Spleen (tissue), 11 donors: Measurements from ENCODE around the gene NXPH4. TPM values are rescaled to one million over a fixed set of nuclear protein-coding genes. Genes with fewer than 3 reads are reported as not detected.

Experiments
- DNase-seq: peaks from one replicate; pipeline ENCODE4 v3.0.0-alpha.2; 2020
- H3K27ac ChIP-seq, 8 donors: fragments of 200-600 bp; sonication (generic) in 7 of 8; 1 replicate in 4 of 8; 2 replicates in 4 of 8; pipeline versions ENCODE4 v1.5.0 to v1.8.0; 2016 to 2021; ENCODE audit warnings: inconsistent platforms in 4 of 8, mild to moderate bottlenecking in 4 of 8, moderate library complexity in 1 of 8
- H3K27me3 ChIP-seq, 7 donors: fragments of 200-600 bp; sonication (generic) in 6 of 7; replicated peaks in 1 of 7; 1 replicate in 4 of 7; 2 replicates in 3 of 7; pipeline versions ENCODE4 v1.5.0 to v1.8.0; 2016 to 2021; ENCODE audit warnings: inconsistent platforms in 3 of 7, mild to moderate bottlenecking in 1 of 7
- H3K36me3 ChIP-seq, 6 donors: fragments of 200-600 bp; sonication (generic) in 5 of 6; 1 replicate in 4 of 6; 2 replicates in 2 of 6; pipeline versions ENCODE4 v1.5.0 to v1.8.0; 2016 to 2021; ENCODE audit warnings: inconsistent platforms in 2 of 6
- H3K4me1 ChIP-seq, 6 donors: fragments of 200-600 bp; sonication (generic) in 5 of 6; 1 replicate in 3 of 6; 2 replicates in 3 of 6; pipeline versions ENCODE4 v1.5.0 to v1.8.0; 2016 to 2021; ENCODE audit warnings: inconsistent platforms in 3 of 6
- H3K4me3 ChIP-seq, 8 donors: fragments of 200-600 bp; sonication (generic) in 7 of 8; 1 replicate in 4 of 8; 2 replicates in 4 of 8; pipeline versions ENCODE4 v1.5.0 to v1.8.0; 2016 to 2021; ENCODE audit warnings: inconsistent platforms in 4 of 8, mild to moderate bottlenecking in 4 of 8, moderate library complexity in 2 of 8
- H3K9me3 ChIP-seq, 8 donors: fragments of 200-600 bp; sonication (generic) in 7 of 8; 1 replicate in 4 of 8; 2 replicates in 4 of 8; pipeline versions ENCODE4 v1.5.0 to v1.8.0; 2016 to 2021; ENCODE audit warnings: inconsistent platforms in 4 of 8
- CTCF ChIP-seq, 11 experiments: fragments of 200-600 bp in 7 of 11; fragments of 450-650 bp in 4 of 11; sonication (generic) in 4 of 11; IDR thresholded peaks in 8 of 11; conservative IDR thresholded peaks in 3 of 11; 1 replicate in 7 of 11; 2 replicates in 4 of 11; pipeline versions ENCODE4 v1.4.0 to v1.8.0; 2016 to 2021; ENCODE audit warnings: antibody characterized with exemption in 11 of 11, inconsistent platforms in 4 of 11, mild to moderate bottlenecking in 1 of 11
- POLR2A ChIP-seq, 3 donors: fragments of 450-650 bp; IDR thresholded peaks; one replicate each; pipeline ENCODE4 v1.5.1; 2017; ENCODE audit warnings: antibody characterized with exemption in 3 of 3, mild to moderate bottlenecking in 1 of 3
- POLR2AphosphoS5 ChIP-seq, 3 donors: sonication (generic); formaldehyde crosslinking; IDR thresholded peaks; one replicate each; pipeline ENCODE4 v1.5.1; 2017; ENCODE audit warnings: antibody characterized with exemption in 3 of 3
- WGBS, 5 donors: extraction: QIAGEN DNeasy Blood & Tissue Kit in 3 of 5; methylation state at CpG; one replicate each; pipeline versions ENCODE4 v1.1.5 to v1.1.7; 2013 to 2018; 5-methylcytosine and 5-hydroxymethylcytosine counted together
- intact Hi-C: fragments of 100-400 bp; cut with DNase I; formaldehyde crosslinking; loops from one replicate; pipeline ENCODE4 v1.15.0; 2023; ENCODE audit warnings: low total_unique reads
- polyA plus RNA-seq, 3 donors: library from polyadenylated mRNA; stranded (reverse); fragments of 200-250 nt; gene quantifications; one replicate each; pipeline ENCODE4 v1.2.1, GENCODE V29; 2013
- total RNA-seq, 7 donors: library from RNA; depleted of rRNA in 3 of 7; stranded (reverse); fragments of >200 nt in 3 of 7; fragmentation: NEBNext Ultra II Directional in 4 of 7; extraction: Animal tissue kit (Norgen Biotek cat#: 25700) in 4 of 7; gene quantifications; one replicate each; pipeline versions ENCODE4 v1.1.0 to v1.2.1, GENCODE V29; 2016 to 2021
- donor health status: healthy with polysubstance abuse.
- donor health status: DM: no; HTN: no; CAD: no; lungs with moderate emphysema.
- donor health status: DM: no; HTN: no; CAD: no.
- donor health status: Bipolar disorder and iron deficiency.
- donor health status: healthy.
- donor health status: DM: no; HTN: no; CAD: no.
- donor health status: DM: yes; HTN: yes; CAD: no.

NXPH4 gene
- total and polyA plus RNA-seq, 10 donors, result 0.11 to 0.60 (median 0.23) TPM; not detected in 4

- WGBS, 5 donors, result 51 to 63% (median 63%) methylated on average over 7 of the region's 7 CpGs
- peaks cover 0 to 15% (median 1%) of the 10 kb centered on the region in 6 donors for H3K36me3 ChIP-seq
- peaks cover 0 to 11% (median 1%) of the 10 kb centered on the region in 6 donors for H3K4me1 ChIP-seq
- H3K27ac ChIP-seq, result peak overlapping the region in 1 of 8 donors; percentile 23
- DNase-seq, result no peak
- intact Hi-C loops, result no loop called here
- peak overlapping the region in 3 of 8 donors; percentile 8 to 28 (median 19) for H3K4me3 ChIP-seq
- TF ChIP-seq CTCF (IDR thresholded peaks at IDR 0.05 in 8 of 11, conservative IDR thresholded peaks at IDR 0.05 in 3 of 11), result no peak
- no peaks in the 10 kb centered on the region for H3K9me3 ChIP-seq
- peaks cover 0 to 15% (median 3%) of the 10 kb centered on the region in 7 donors for H3K27me3 ChIP-seq
Measured at GRCh38 chr12:57248934-57249742, 32.5 kb downstream of the NXPH4 start.

- no peaks in the 10 kb centered on the region for H3K9me3 ChIP-seq
- no peak overlapping the region for H3K4me3 ChIP-seq
- no peak for TF ChIP-seq POLR2A (IDR thresholded peaks at IDR 0.05)
- no peak for TF ChIP-seq CTCF (IDR thresholded peaks at IDR 0.05 in 8 of 11, conservative IDR thresholded peaks at IDR 0.05 in 3 of 11)
- no peak for TF ChIP-seq POLR2AphosphoS5 (IDR thresholded peaks at IDR 0.05)
- peaks cover 0 to 27% (median 14%) of the 10 kb centered on the region in 6 donors for H3K36me3 ChIP-seq
- no peak overlapping the region for H3K27ac ChIP-seq
- peaks cover 0 to under 1% (median 0%) of the 10 kb centered on the region in 7 donors for H3K27me3 ChIP-seq
- H3K4me1 ChIP-seq, result peaks cover 0 to 10% (median 0%) of the 10 kb centered on the region in 6 donors
- WGBS, 5 donors, result 85 to 91% (median 89%) methylated on average over 3 of the region's 3 CpGs
- no peak for DNase-seq
- intact Hi-C loops, result no loop called here
Measured at GRCh38 chr12:57250541-57250940, 33.9 kb downstream of the NXPH4 start.

- intact Hi-C loops, result no loop called here
- peaks cover 0 to 10% (median 0%) of the 10 kb centered on the region in 6 donors for H3K4me1 ChIP-seq
- H3K9me3 ChIP-seq, result no peaks in the 10 kb centered on the region
- H3K27ac ChIP-seq, result no peak within 1 kb of the TSS
- 71 to 88% (median 84%) methylated on average over 7 of the region's 7 CpGs for WGBS, 5 donors
- no peak within 1 kb of the TSS for H3K4me3 ChIP-seq
- DNase-seq, result no peak
- peaks cover 0 to 32% (median 18%) of the 10 kb centered on the region in 6 donors for H3K36me3 ChIP-seq
- H3K27me3 ChIP-seq, result no peaks in the 10 kb centered on the region
- TF ChIP-seq POLR2AphosphoS5 (IDR thresholded peaks at IDR 0.05) (no peak), CTCF (IDR thresholded peaks at IDR 0.05 in 8 of 11, conservative IDR thresholded peaks at IDR 0.05 in 3 of 11) (no peak), POLR2A (IDR thresholded peaks at IDR 0.05) (no peak)
Measured at GRCh38 chr12:57250956-57251355, 34.4 kb downstream of the NXPH4 start, which contains the start of gene STAC3. Gene STAC3 (minus strand): TSS chr12:57251187. CDS start chr12:57249636, 1,551 bp downstream.

GRCh38 chr12:57254506-57255280, 38.1 kb downstream of the NXPH4 start:
- 96 to 98% (median 97%) methylated on average over 12 to 14 of the region's 14 CpGs for WGBS, 5 donors
- Histone ChIP-seq H3K4me1 (no peaks in the 10 kb centered on the region), H3K27ac (no peak overlapping the region), H3K9me3 (no peaks in the 10 kb centered on the region), H3K36me3 (peaks cover 2 to 67% (median 55%) of the 10 kb centered on the region in 6 donors), H3K4me3 (no peak overlapping the region), H3K27me3 (no peaks in the 10 kb centered on the region)
- TF ChIP-seq POLR2AphosphoS5 (IDR thresholded peaks at IDR 0.05) (peak in 1 of 3 donors; percentile 15), CTCF (IDR thresholded peaks at IDR 0.05 in 8 of 11, conservative IDR thresholded peaks at IDR 0.05 in 3 of 11) (no peak)
- DNase-seq, result no peak
- intact Hi-C loops, result no loop called here
